GM12801 (cell line): ENCODE data around the gene PTPRD.

ENCODE experiments used
- TF ChIP-seq, protein P1 (sequence below): IDR thresholded peaks from one replicate; pipeline ENCODE4 v1.5.1; 2011; ENCODE audit warnings: control low read depth; ENCODE audit not compliant: insufficient read length; ENCODE audit errors: extremely low read depth

PTPRD gene

GRCh38 chr9:8860925-8861324 is 1751.9 kb downstream of the PTPRD start:
- TF ChIP-seq, protein P1, sequence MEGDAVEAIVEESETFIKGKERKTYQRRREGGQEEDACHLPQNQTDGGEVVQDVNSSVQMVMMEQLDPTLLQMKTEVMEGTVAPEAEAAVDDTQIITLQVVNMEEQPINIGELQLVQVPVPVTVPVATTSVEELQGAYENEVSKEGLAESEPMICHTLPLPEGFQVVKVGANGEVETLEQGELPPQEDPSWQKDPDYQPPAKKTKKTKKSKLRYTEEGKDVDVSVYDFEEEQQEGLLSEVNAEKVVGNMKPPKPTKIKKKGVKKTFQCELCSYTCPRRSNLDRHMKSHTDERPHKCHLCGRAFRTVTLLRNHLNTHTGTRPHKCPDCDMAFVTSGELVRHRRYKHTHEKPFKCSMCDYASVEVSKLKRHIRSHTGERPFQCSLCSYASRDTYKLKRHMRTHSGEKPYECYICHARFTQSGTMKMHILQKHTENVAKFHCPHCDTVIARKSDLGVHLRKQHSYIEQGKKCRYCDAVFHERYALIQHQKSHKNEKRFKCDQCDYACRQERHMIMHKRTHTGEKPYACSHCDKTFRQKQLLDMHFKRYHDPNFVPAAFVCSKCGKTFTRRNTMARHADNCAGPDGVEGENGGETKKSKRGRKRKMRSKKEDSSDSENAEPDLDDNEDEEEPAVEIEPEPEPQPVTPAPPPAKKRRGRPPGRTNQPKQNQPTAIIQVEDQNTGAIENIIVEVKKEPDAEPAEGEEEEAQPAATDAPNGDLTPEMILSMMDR: no peak

DNA sequence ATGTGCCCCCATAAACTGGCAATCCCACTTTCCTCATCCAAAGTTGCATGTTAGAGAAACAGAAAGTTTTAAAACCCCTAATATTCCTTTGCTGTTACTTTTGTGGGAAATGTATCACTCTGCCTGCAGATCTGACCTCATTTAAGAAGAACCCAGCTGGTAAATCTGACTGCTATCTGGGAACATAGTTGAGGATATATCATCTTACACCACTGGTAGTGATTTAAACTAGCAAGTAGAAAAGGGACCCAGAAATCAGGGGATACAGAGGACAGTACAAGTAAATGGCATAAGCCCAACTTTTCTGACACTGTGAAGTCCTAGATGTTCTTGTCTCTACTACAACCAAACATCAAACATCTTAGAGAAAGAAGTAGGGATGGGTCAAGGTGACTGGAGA is 1752.7 kb downstream of the PTPRD start:
- TF ChIP-seq, protein P1: no peak

GRCh38 chr9:8859416-8859815 is 1753.4 kb downstream of the PTPRD start:
- TF ChIP-seq, protein P1: no peak

- TF ChIP-seq, protein P1: no peak
Measured at GRCh38 chr9:8858596-8859161, 1754.1 kb downstream of the PTPRD start.

- TF ChIP-seq, protein P1: no peak
Measured at GRCh38 chr9:8857926-8858595, 1754.7 kb downstream of the PTPRD start.

DNA sequence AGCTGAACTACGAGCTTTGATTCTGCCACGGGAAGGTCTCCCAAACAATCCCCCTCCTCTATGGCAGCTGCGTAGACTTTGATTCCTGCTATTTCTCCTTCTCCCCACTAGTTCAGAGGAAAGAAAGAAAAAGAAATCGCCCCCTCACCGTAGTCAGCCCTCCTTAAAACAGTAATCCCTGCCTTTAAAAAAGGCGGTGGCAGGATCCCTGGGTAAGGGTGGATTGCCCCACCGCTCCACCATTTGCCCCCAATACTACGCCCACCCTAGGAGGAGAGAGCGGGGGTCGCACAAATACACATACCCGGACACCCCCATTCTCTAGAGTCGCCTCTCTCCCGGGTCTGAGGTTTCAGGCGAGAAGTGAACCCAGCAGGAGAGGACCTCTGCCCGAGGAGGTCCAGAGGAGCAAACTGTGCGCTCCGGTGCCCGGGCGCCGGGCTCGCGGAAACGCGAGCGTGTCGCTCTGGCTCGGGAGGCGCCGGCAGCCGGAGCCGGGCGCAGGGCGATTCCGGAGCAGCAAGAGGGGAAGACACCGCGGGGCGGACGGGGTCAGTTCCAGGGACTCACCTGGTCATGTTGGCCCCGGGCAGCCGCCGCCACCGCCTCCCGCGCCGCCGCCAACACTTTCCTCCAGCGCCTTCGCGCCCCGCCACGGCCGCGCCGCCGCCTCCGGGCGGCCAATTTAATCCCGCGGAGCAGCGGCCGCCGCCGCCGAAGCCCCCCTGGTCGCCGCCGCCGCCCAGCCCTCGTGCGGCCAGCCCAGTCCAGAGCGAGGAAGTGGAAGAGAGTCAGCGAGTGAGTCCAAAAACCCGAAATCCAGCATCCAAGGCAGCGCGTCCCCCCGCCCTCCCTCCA is 1755.5 kb downstream of the PTPRD start:
- TF ChIP-seq, protein P1: no peak

GRCh38 chr9:8856396-8857067 is 1756.3 kb downstream of the PTPRD start:
- TF ChIP-seq, protein P1: no peak
